Activated T-helper 17 cell treated with anti-CD3 and anti-CD28 coated beads, Interleukin-2, amount 50 U/mL, for 72 hours (primary cell): ENCODE results near the gene GCA. TPM values are rescaled to one million over a fixed set of nuclear protein-coding genes. Genes with fewer than 3 reads are reported as not detected.
A peak's percentile ranks its signal among the peaks of the same experiment; 100 is the strongest.

Source experiments
- ATAC-seq: fragments of 150-1000 bp; cut with Tn5 transposase; replicated peaks from 2 replicates; pipeline ENCODE4 v1.10.0; 2021; ENCODE audit warnings: mild to moderate bottlenecking, moderate library complexity
- H3K27ac Mint-ChIP-seq: one replicate; pipeline ENCODE4 v1.8.0; 2022; ENCODE audit warnings: mixed read lengths
- H3K27me3 Mint-ChIP-seq: one replicate; pipeline ENCODE4 v1.8.0; 2022; ENCODE audit warnings: mixed read lengths
- H3K36me3 Mint-ChIP-seq: one replicate; pipeline ENCODE4 v1.8.0; 2022; ENCODE audit warnings: low read depth, mild to moderate bottlenecking, mixed read lengths
- H3K4me1 Mint-ChIP-seq: one replicate; pipeline ENCODE4 v1.8.0; 2022; ENCODE audit warnings: mixed read lengths
- H3K4me3 Mint-ChIP-seq: one replicate; pipeline ENCODE4 v1.8.0; 2022; ENCODE audit warnings: mild to moderate bottlenecking, mixed read lengths
- H3K9me3 Mint-ChIP-seq: one replicate; pipeline ENCODE4 v1.8.0; 2022; ENCODE audit warnings: mixed read lengths
- total RNA-seq, 2 donors: library from RNA; stranded (reverse); gene quantifications; one replicate each; pipeline ENCODE4 v1.2.3, GENCODE V29; 2022

The GCA gene
- total RNA-seq, 2 donors from 2014 or later = 23.4 to 31.2 TPM

GRCh38 chr2:162344617-162344950, 652 bp downstream of the GCA start:
- ATAC-seq = no peak
- Mint-ChIP-seq H3K27me3 (no peaks in the 10 kb centered on the region), H3K4me3 (peak overlapping the region; percentile 93), H3K36me3 (no peaks in the 10 kb centered on the region), H3K9me3 (no peaks in the 10 kb centered on the region), H3K4me1 (no peaks in the 10 kb centered on the region), H3K27ac (peak overlapping the region; percentile 73)

- Mint-ChIP-seq H3K4me3 (no peak overlapping the region), H3K9me3 (no peaks in the 10 kb centered on the region)
- ATAC-seq = no peak
Observed at GRCh38 chr2:162365392-162365791, 21.5 kb downstream of the GCA start.

DNA sequence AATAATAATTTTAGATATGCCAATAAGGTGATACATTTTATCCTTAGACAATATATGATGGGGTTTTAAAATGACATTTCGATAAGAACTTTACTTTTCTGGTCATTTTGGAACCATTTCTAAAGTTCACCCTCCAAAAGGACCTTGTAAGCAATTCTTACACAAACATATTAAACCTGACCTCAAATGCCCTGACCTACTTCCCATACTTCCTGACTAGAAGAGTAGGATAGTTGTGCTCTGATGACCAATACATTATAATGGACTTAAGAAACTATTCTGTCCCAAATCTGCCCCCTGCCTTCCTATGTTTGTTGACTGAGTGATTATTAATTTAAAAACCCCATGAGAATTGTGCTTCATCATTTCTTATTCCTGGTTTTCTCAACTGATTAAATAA, 24.6 kb downstream of the GCA start:
- Mint-ChIP-seq H3K27me3 (no peaks in the 10 kb centered on the region), H3K4me3 (no peak overlapping the region), H3K4me1 (no peaks in the 10 kb centered on the region), H3K36me3 (no peaks in the 10 kb centered on the region), H3K9me3 (no peaks in the 10 kb centered on the region), H3K27ac (no peak overlapping the region)
- ATAC-seq = no peak

More at GRCh38 chr2:162365392-162365791, 21.5 kb downstream of the GCA start:
- H3K27me3 Mint-ChIP-seq = no peaks in the 10 kb centered on the region
- no peak overlapping the region for H3K27ac Mint-ChIP-seq
- no peaks in the 10 kb centered on the region for H3K4me1 Mint-ChIP-seq
- H3K36me3 Mint-ChIP-seq = no peaks in the 10 kb centered on the region

GRCh38 chr2:162369551-162369950, 25.6 kb downstream of the GCA start:
- Mint-ChIP-seq H3K4me1 (no peaks in the 10 kb centered on the region), H3K4me3 (no peak overlapping the region), H3K27ac (no peak overlapping the region), H3K36me3 (no peaks in the 10 kb centered on the region), H3K9me3 (no peaks in the 10 kb centered on the region), H3K27me3 (no peaks in the 10 kb centered on the region)
- no peak for ATAC-seq

DNA sequence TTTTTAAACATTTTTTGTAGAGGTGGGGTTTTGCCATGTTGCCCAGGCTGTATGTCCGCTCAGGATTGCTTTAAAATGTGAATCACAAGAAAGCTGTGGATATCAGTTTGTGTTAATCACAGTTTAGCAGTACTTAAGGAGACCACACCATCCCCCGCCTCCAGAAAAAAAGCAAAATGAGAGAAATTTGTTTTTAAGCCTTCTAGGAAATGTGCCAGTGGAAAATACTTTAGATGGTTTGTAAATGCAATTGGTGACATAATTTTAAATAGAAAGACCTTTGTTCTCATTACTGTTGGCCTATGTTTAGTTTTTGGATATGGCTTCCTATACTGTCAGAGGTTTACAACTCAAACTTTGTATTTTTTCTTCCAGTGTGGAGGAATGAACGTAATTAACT, 27.0 kb downstream of the GCA start:
- H3K9me3 Mint-ChIP-seq = no peaks in the 10 kb centered on the region
- ATAC-seq = no peak
- no peaks in the 10 kb centered on the region for H3K36me3 Mint-ChIP-seq
- H3K4me1 Mint-ChIP-seq = no peaks in the 10 kb centered on the region
- no peaks in the 10 kb centered on the region for H3K27me3 Mint-ChIP-seq
- no peak overlapping the region for H3K27ac Mint-ChIP-seq
- no peak overlapping the region for H3K4me3 Mint-ChIP-seq

GRCh38 chr2:162372818-162373217, 28.9 kb downstream of the GCA start:
- H3K9me3 Mint-ChIP-seq = no peaks in the 10 kb centered on the region
- H3K4me1 Mint-ChIP-seq = no peaks in the 10 kb centered on the region
- no peaks in the 10 kb centered on the region for H3K27me3 Mint-ChIP-seq
- no peak overlapping the region for H3K27ac Mint-ChIP-seq
- ATAC-seq = no peak
- no peaks in the 10 kb centered on the region for H3K36me3 Mint-ChIP-seq
- no peak overlapping the region for H3K4me3 Mint-ChIP-seq

- no peaks in the 10 kb centered on the region for H3K4me1 Mint-ChIP-seq
- no peaks in the 10 kb centered on the region for H3K36me3 Mint-ChIP-seq
- peaks cover 8% of the 10 kb centered on the region for H3K27me3 Mint-ChIP-seq
- H3K4me3 Mint-ChIP-seq = no peak overlapping the region
- ATAC-seq = no peak
- no peak overlapping the region for H3K27ac Mint-ChIP-seq
- no peaks in the 10 kb centered on the region for H3K9me3 Mint-ChIP-seq
Observed at GRCh38 chr2:162379719-162380580, 36.0 kb downstream of the GCA start.

DNA sequence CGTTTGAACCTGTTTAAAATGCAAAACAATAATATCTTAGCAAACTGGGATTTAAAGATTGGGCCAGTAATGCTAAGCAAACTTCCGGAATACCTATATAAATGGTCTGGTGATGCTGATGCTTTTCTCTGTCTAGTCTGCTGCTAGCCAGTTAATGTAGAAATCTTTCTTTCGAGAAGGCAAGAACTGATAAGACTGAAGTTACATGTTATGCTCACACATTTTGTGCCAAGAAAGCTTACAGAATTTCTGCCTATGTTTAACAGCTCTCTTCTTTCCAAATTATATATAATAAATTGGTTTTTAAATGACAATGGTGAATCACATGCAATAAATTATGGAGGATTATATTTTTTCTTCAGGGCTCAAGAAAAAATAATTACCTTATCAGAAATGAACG, 37.9 kb downstream of the GCA start:
- Mint-ChIP-seq H3K4me1 (no peaks in the 10 kb centered on the region), H3K36me3 (no peaks in the 10 kb centered on the region), H3K4me3 (no peak overlapping the region), H3K27ac (no peak overlapping the region), H3K27me3 (peaks cover 8% of the 10 kb centered on the region), H3K9me3 (no peaks in the 10 kb centered on the region)
- no peak for ATAC-seq

DNA sequence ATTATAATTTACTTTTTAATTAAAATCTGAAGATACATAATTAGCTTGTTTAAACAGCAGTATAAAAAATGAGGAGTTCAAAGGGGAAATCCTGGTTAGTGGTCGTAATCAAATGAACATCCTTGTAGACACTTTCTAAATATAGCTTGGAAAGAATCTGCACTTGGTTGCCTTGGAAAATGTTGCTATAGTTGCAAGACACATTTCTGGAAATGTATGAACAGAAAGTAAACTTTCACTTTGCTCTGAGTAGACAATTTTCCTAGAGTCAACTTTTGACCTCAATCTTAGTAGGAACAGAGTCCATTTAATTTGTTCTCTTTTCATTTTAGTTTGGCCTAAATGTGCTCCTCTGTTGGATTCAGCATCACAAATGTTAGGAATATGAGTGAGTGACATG, 38.3 kb downstream of the GCA start:
- ATAC-seq = no peak
- Mint-ChIP-seq H3K4me1 (no peaks in the 10 kb centered on the region), H3K27ac (no peak overlapping the region), H3K9me3 (no peaks in the 10 kb centered on the region), H3K4me3 (no peak overlapping the region), H3K27me3 (peaks cover 8% of the 10 kb centered on the region), H3K36me3 (no peaks in the 10 kb centered on the region)

DNA sequence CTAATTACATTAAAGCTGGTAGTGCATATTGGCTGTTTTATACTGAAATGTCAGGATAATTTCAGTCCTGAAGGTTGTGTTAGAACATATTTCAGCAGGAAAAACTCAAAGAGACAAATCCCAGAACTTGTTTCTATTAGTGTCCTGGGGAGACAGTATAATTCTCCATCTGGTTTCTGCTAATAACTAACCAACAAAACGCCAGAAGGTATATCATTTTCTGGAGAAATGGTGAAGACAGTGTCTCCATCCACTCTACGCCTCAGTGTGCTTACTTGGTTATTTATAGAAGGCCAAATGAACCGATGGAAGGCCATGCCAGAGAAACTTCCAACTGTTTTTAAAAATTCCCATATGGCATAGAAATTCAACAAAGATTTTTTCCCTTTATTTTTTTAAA, 41.6 kb downstream of the GCA start:
- no peaks in the 10 kb centered on the region for H3K36me3 Mint-ChIP-seq
- no peaks in the 10 kb centered on the region for H3K4me1 Mint-ChIP-seq
- no peak overlapping the region for H3K4me3 Mint-ChIP-seq
- no peaks in the 10 kb centered on the region for H3K9me3 Mint-ChIP-seq
- no peak for ATAC-seq
- H3K27me3 Mint-ChIP-seq = peaks cover 5% of the 10 kb centered on the region
- no peak overlapping the region for H3K27ac Mint-ChIP-seq

- Mint-ChIP-seq H3K9me3 (no peaks in the 10 kb centered on the region), H3K27ac (no peak overlapping the region), H3K36me3 (no peaks in the 10 kb centered on the region), H3K4me1 (no peaks in the 10 kb centered on the region), H3K4me3 (no peak overlapping the region), H3K27me3 (peaks cover 21% of the 10 kb centered on the region)
- no peak for ATAC-seq
Observed at GRCh38 chr2:162390801-162391200, 46.9 kb downstream of the GCA start.

DNA sequence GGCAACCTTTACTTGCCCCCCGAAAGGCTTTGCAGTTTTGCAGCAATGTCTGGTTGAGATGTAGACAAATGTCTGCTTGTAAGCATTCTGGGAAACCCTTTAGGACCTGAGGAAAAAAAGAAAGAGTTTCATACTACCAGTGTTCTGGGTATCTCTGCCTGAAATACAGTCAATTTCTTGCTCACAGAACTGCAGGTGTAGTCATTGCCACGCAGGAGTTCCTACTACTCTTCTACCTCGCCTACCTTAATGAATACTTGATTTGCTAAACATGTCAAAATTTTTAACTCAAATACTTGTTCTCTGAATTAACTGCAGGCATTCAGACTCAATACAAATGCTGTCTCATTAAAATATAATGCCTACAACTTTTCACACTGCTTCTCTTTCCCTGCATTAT, 56.4 kb downstream of the GCA start:
- H3K27me3 Mint-ChIP-seq = peaks cover 14% of the 10 kb centered on the region
- H3K9me3 Mint-ChIP-seq = no peaks in the 10 kb centered on the region
- H3K27ac Mint-ChIP-seq = no peak overlapping the region
- no peak for ATAC-seq
- no peak overlapping the region for H3K4me3 Mint-ChIP-seq
- H3K36me3 Mint-ChIP-seq = no peaks in the 10 kb centered on the region
- no peaks in the 10 kb centered on the region for H3K4me1 Mint-ChIP-seq

DNA sequence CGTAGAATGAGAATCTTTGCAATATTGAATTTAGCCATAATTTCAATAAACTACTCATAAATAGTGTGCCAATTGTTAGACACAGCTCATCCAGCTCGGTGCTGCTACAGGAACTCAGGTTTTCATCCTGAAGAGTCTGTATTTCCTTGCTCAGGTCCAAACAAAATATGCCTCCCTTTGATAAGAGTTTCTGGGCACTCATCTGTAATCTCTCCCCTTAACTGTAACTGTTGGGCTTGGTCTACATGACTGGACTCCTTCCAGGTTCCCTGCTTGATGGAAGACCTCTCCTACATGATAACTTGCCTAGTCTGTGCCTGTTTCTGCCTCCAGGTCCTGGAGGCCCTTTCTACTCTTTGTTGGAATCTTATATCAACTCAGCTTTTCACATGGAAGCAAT, 57.9 kb downstream of the GCA start:
- Mint-ChIP-seq H3K27ac (no peak overlapping the region), H3K27me3 (peaks cover 11% of the 10 kb centered on the region), H3K36me3 (no peaks in the 10 kb centered on the region), H3K4me1 (no peaks in the 10 kb centered on the region), H3K9me3 (no peaks in the 10 kb centered on the region), H3K4me3 (no peak overlapping the region)
- no peak for ATAC-seq

DNA sequence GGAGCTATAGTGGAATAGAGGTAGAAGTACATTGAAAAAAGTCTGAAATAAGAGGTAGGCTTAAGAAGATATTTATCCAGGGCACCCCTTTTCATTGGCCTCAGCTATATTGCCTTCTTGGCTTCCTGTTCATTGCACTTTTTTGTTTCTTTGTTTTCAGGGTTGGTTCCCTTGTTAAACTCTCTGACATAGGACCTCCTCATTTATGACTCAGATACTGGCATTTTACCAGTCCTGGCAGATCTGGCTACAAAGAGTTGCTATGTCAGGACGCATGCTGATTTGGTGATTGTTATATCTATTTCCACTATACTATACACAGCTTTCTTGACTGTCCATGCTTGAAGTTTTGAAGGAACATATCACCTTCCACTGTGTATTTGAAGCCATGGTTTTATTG, 60.0 kb downstream of the GCA start:
- H3K27me3 Mint-ChIP-seq = peaks cover 12% of the 10 kb centered on the region
- H3K4me3 Mint-ChIP-seq = no peak overlapping the region
- no peaks in the 10 kb centered on the region for H3K9me3 Mint-ChIP-seq
- ATAC-seq = no peak
- no peak overlapping the region for H3K27ac Mint-ChIP-seq
- H3K4me1 Mint-ChIP-seq = no peaks in the 10 kb centered on the region
- no peaks in the 10 kb centered on the region for H3K36me3 Mint-ChIP-seq
